Activated CD4-positive, CD25-positive, alpha-beta regulatory T cell treated with anti-CD3 and anti-CD28 coated beads, Interleukin-2, amount 50 U/mL, for 72 hours (primary cell): Measurements from ENCODE around the gene SEMA3G.

Experiments used
- DNase-seq: peaks from one replicate; pipeline ENCODE4 v3.0.0; 2021

The SEMA3G gene

GRCh38 chr3:52438579-52439425 is 6.1 kb downstream of the SEMA3G start:
- no peak for DNase-seq

GRCh38 chr3:52438104-52438376 is 6.9 kb downstream of the SEMA3G start:
- no peak for DNase-seq

- DNase-seq: peak; percentile 23
Measured at GRCh38 chr3:52437326-52438103, 7.4 kb downstream of the SEMA3G start.

GRCh38 chr3:52436500-52437149 is 8.3 kb downstream of the SEMA3G start:
- DNase-seq: peak; percentile 24

GRCh38 chr3:52435246-52436101 is 9.4 kb downstream of the SEMA3G start:
- DNase-seq: peak; percentile 29

GRCh38 chr3:52434491-52435115 is 10.3 kb downstream of the SEMA3G start:
- no peak for DNase-seq

- peak; percentile 22 for DNase-seq
Measured at GRCh38 chr3:52433996-52434479, 10.9 kb downstream of the SEMA3G start.

GRCh38 chr3:52433328-52433995 is 11.4 kb downstream of the SEMA3G start:
- peak; percentile 23 for DNase-seq

- no peak for DNase-seq
Measured at GRCh38 chr3:52432691-52433141, 12.2 kb downstream of the SEMA3G start.

- no peak for DNase-seq
Measured at GRCh38 chr3:52432225-52432624, 12.7 kb downstream of the SEMA3G start.

GRCh38 chr3:52431459-52432223 is 13.3 kb downstream of the SEMA3G start:
- DNase-seq: no peak

GRCh38 chr3:52430416-52430810 is 14.5 kb downstream of the SEMA3G start:
- DNase-seq: no peak

GRCh38 chr3:52429779-52430415 is 15.0 kb downstream of the SEMA3G start:
- DNase-seq: no peak

- no peak for DNase-seq
Measured at GRCh38 chr3:52429031-52429430, 15.9 kb downstream of the SEMA3G start.

GRCh38 chr3:52428151-52429005 is 16.5 kb downstream of the SEMA3G start:
- DNase-seq: no peak

- DNase-seq: no peak
Measured at GRCh38 chr3:52423173-52423572, 21.7 kb downstream of the SEMA3G start.

GRCh38 chr3:52422669-52423068 is 22.2 kb downstream of the SEMA3G start:
- DNase-seq: no peak

- DNase-seq: no peak
Measured at GRCh38 chr3:52420388-52420787, 24.5 kb downstream of the SEMA3G start.

- no peak for DNase-seq
Measured at GRCh38 chr3:52415800-52416199, 29.1 kb downstream of the SEMA3G start.
